GM23338 (cell line): Measurements from ENCODE around the gene SELENOV. TPM values are rescaled to one million over a fixed set of nuclear protein-coding genes. Genes with fewer than 3 reads are reported as not detected.

Experiments
- ATAC-seq: fragments of 200-7000 bp; cut with Tn5 transposase; 3 replicates; pipeline ENCODE4 v1.9.1; 2020
- DNase-seq: peaks from one replicate; pipeline ENCODE4 v3.0.0-alpha.2; 2015; ENCODE audit warnings: low spot score
- H2AFZ ChIP-seq: fragments of 200-600 bp; sonication (generic); 2 replicates; pipeline ENCODE4 v1.8.0; 2016; ENCODE audit warnings: antibody characterized with exemption, mild to moderate bottlenecking, moderate library complexity
- H3F3A ChIP-seq: fragments of 200-600 bp; sonication (generic); replicated peaks from 2 replicates; pipeline ENCODE4 v1.8.0; 2017; ENCODE audit warnings: antibody characterized with exemption, mixed run types, low read depth
- H3K27ac ChIP-seq: fragments of 200-600 bp; sonication (generic); 2 replicates; pipeline ENCODE4 v1.6.1; 2016; ENCODE audit warnings: low read depth
- H3K27me3 ChIP-seq: fragments of 200-600 bp; sonication (generic); 2 replicates; pipeline ENCODE4 v1.8.0; 2016; ENCODE audit warnings: mild to moderate bottlenecking, mixed run types, moderate library complexity; ENCODE audit not compliant: insufficient read depth
- H3K36me3 ChIP-seq: fragments of 200-600 bp; sonication (generic); 2 replicates; pipeline ENCODE4 v1.8.0; 2016; ENCODE audit warnings: mild to moderate bottlenecking; ENCODE audit not compliant: insufficient read depth
- H3K4me1 ChIP-seq: fragments of 200-600 bp; sonication (generic); 2 replicates; pipeline ENCODE4 v1.8.0; 2016; ENCODE audit warnings: mild to moderate bottlenecking, moderate library complexity; ENCODE audit not compliant: insufficient read depth
- H3K4me2 ChIP-seq: fragments of 200-600 bp; sonication (generic); 2 replicates; pipeline ENCODE4 v1.7.1; 2017; ENCODE audit warnings: mixed run types
- H3K4me3 ChIP-seq: fragments of 200-600 bp; sonication (generic); 2 replicates; pipeline ENCODE4 v1.6.1; 2016; ENCODE audit warnings: mixed run types
- H3K79me2 ChIP-seq: fragments of 200-600 bp; sonication (generic); replicated peaks from 2 replicates; pipeline ENCODE4 v1.8.0; 2017; ENCODE audit warnings: mild to moderate bottlenecking; ENCODE audit not compliant: insufficient read depth
- H3K9me2 ChIP-seq: fragments of 200-600 bp; sonication (generic); 2 replicates; pipeline ENCODE4 v1.8.0; 2017; ENCODE audit not compliant: insufficient read depth
- H4K20me1 ChIP-seq: fragments of 200-600 bp; sonication (generic); replicated peaks from 2 replicates; pipeline ENCODE4 v1.8.0; 2017; ENCODE audit warnings: mild to moderate bottlenecking; ENCODE audit not compliant: insufficient read depth
- H3K27ac Mint-ChIP-seq: 2 replicates; pipeline ENCODE4 v1.8.0; 2020; ENCODE audit warnings: inconsistent platforms, mild to moderate bottlenecking, moderate library complexity, mixed read lengths
- H3K27me3 Mint-ChIP-seq: 3 replicates; pipeline ENCODE4 v1.8.0; 2022; ENCODE audit warnings: low read depth, mild to moderate bottlenecking, moderate library complexity, mixed read lengths, inconsistent platforms; ENCODE audit not compliant: insufficient read depth, poor library complexity
- H3K36me3 Mint-ChIP-seq: 3 replicates; pipeline ENCODE4 v1.8.0; 2021; ENCODE audit warnings: low read depth, mild to moderate bottlenecking, inconsistent platforms, moderate library complexity, mixed read lengths
- H3K4me1 Mint-ChIP-seq: 3 replicates; pipeline ENCODE4 v1.8.0; 2020; ENCODE audit warnings: mild to moderate bottlenecking, inconsistent platforms, mixed read lengths
- H3K4me3 Mint-ChIP-seq: 3 replicates; pipeline ENCODE4 v1.8.0; 2021; ENCODE audit warnings: moderate library complexity, mild to moderate bottlenecking, inconsistent platforms, mixed read lengths
- H3K9me3 Mint-ChIP-seq: 3 replicates; pipeline ENCODE4 v1.8.0; 2020; ENCODE audit warnings: moderate library complexity, mild to moderate bottlenecking, inconsistent platforms, mixed read lengths
- CREB1 ChIP-seq: fragments of 250-450 bp; sonication (Bioruptor Pico); IDR thresholded peaks from 2 replicates; pipeline ENCODE4 v1.5.0; 2020; ENCODE audit warnings: low read depth, mild to moderate bottlenecking, moderate library complexity
- EZH2 ChIP-seq: fragments of 200-600 bp; sonication (generic); IDR thresholded peaks from one replicate; pipeline ENCODE4 v1.8.0; 2017; ENCODE audit warnings: antibody characterized with exemption, mild to moderate bottlenecking, low read depth; ENCODE audit not compliant: unreplicated experiment
- JUNB ChIP-seq: IDR thresholded peaks from one replicate; pipeline ENCODE4 v1.6.1; 2016; ENCODE audit warnings: antibody characterized with exemption; ENCODE audit not compliant: unreplicated experiment
- POLR2AphosphoS5 ChIP-seq: IDR thresholded peaks from 2 replicates; pipeline ENCODE4 v1.6.1; 2016; ENCODE audit warnings: antibody characterized with exemption, low read depth
- REST ChIP-seq: IDR thresholded peaks from one replicate; pipeline ENCODE4 v1.6.1; 2018; ENCODE audit warnings: antibody characterized with exemption; ENCODE audit not compliant: unreplicated experiment
- STAT1 ChIP-seq: IDR thresholded peaks from one replicate; pipeline ENCODE4 v1.6.1; 2016; ENCODE audit warnings: antibody characterized with exemption; ENCODE audit not compliant: unreplicated experiment
- ZNF331 ChIP-seq: fragments of 250-450 bp; sonication (Bioruptor Pico); IDR thresholded peaks from 2 replicates; pipeline ENCODE4 v1.5.0; 2020; ENCODE audit warnings: low read depth, mild to moderate bottlenecking, moderate library complexity
- ZNF462 ChIP-seq: fragments of 250-450 bp; sonication (Bioruptor Pico); IDR thresholded peaks from 2 replicates; pipeline ENCODE4 v1.5.0; 2020; ENCODE audit warnings: mild to moderate bottlenecking, moderate library complexity
- polyA plus RNA-seq: library from polyadenylated mRNA; unstranded; fragments of >200 nt; fragmentation: Nextera tagmentation; extraction: Ambion mirVana; gene quantifications from 2 replicates; pipeline ENCODE4 v1.2.1, GENCODE V29; 2016
- total RNA-seq: library from RNA; depleted of rRNA; stranded (reverse); fragments of >200 nt; shearing (Covaris generic); gene quantifications from 2 replicates; pipeline ENCODE4 v1.2.3, GENCODE V29; 2014

SELENOV gene
- total and polyA plus RNA-seq, 2 experiments from 2014 or later: 8.0 to 8.7 TPM

GRCh38 chr19:39544911-39545310, 30.0 kb downstream of the SELENOV start:
- Histone ChIP-seq H3K79me2 (no peaks in the 10 kb centered on the region), H3K4me2 (no peak overlapping the region), H3K4me1 (peaks cover 4% of the 10 kb centered on the region), H2AFZ (peak overlapping the region; percentile 28; the same call in 1 of the 2 replicates), H3K27me3 (no peaks in the 10 kb centered on the region), H3K27ac (no peak overlapping the region), H3K9me2 (no peaks in the 10 kb centered on the region), H3K4me3 (no peak overlapping the region), H3F3A (no peaks in the 10 kb centered on the region), H3K36me3 (no peaks in the 10 kb centered on the region), H4K20me1 (no peaks in the 10 kb centered on the region)
- Mint-ChIP-seq H3K4me3 (no peak overlapping the region), H3K36me3 (no peaks in the 10 kb centered on the region; the same call in 2 of the 3 replicates), H3K9me3 (no peaks in the 10 kb centered on the region), H3K4me1 (peaks cover 15% of the 10 kb centered on the region), H3K27me3 (peaks cover 13% of the 10 kb centered on the region), H3K27ac (no peak overlapping the region)
- TF ChIP-seq ZNF331 (CRISPR knock-in tag): no peak
- TF ChIP-seq REST: no peak
- DNase-seq (no peak), ATAC-seq (no peak)

- Histone ChIP-seq H3K9me2 (no peaks in the 10 kb centered on the region), H3F3A (no peaks in the 10 kb centered on the region), H3K4me3 (no peak overlapping the region), H2AFZ (0 out of 2 replicates have a peak overlapping the region, but pooled peaks have one; percentile 43), H3K27ac (no peak overlapping the region), H3K79me2 (no peaks in the 10 kb centered on the region), H3K36me3 (no peaks in the 10 kb centered on the region), H3K27me3 (no peaks in the 10 kb centered on the region), H3K4me1 (peaks cover 4% of the 10 kb centered on the region; the same call in 1 of the 2 replicates), H3K4me2 (no peak overlapping the region), H4K20me1 (no peaks in the 10 kb centered on the region)
- peaks cover 9% of the 10 kb centered on the region for H3K4me1 Mint-ChIP-seq
- no peaks in the 10 kb centered on the region for H3K36me3 Mint-ChIP-seq
- H3K27me3 Mint-ChIP-seq: peaks cover 12% of the 10 kb centered on the region
- H3K4me3 Mint-ChIP-seq: no peak overlapping the region
- no peaks in the 10 kb centered on the region for H3K9me3 Mint-ChIP-seq
- ATAC-seq (no peak), DNase-seq (peak; percentile 39)
- H3K27ac Mint-ChIP-seq: no peak overlapping the region
- no peak for TF ChIP-seq JUNB
- TF ChIP-seq CREB1 (CRISPR knock-in tag): no peak
- TF ChIP-seq REST: no peak
- no peak for TF ChIP-seq ZNF462 (CRISPR knock-in tag)
- no peak for TF ChIP-seq ZNF331 (CRISPR knock-in tag)
- TF ChIP-seq POLR2AphosphoS5: no peak
- no peak for TF ChIP-seq EZH2
- no peak for TF ChIP-seq STAT1
Observed at GRCh38 chr19:39546599-39546998, 31.7 kb downstream of the SELENOV start.
